Measurements from ENCODE around the gene FGFR3. TPM values are rescaled to one million over a fixed set of nuclear protein-coding genes. Genes with fewer than 3 reads are reported as not detected.
A peak's percentile ranks its signal among the peaks of the same experiment; 100 is the strongest.

FGFR3 gene
- total RNA-seq, 4 donors from 2014 or later, result 438 to 805 (median 489) TPM

- intact Hi-C loops (cut with DNase I; ENCODE audit: low total_unique reads), result no loop called here
- no peak overlapping the region for H3K4me3 ChIP-seq (ENCODE audit: low read depth, poor library complexity, severe bottlenecking)
- 41 to 45% methylated on average over 1 of the region's 1 CpG for WGBS, 2 donors
- TF ChIP-seq CTCF (IDR thresholded peaks at IDR 0.05) (no peak), POLR2A (IDR thresholded peaks at IDR 0.05) (no peak)
- DNase-seq (ENCODE audit: low spot score in 2 of 2), result no peak
These were observed 61.7 kb downstream of the FGFR3 start for GRCh38 chr4:1854752-1855151.

- H3K4me3 ChIP-seq (ENCODE audit: low read depth, poor library complexity, severe bottlenecking), result peak overlapping the region; percentile 69
- TF ChIP-seq CTCF (IDR thresholded peaks at IDR 0.05), result no peak
- TF ChIP-seq POLR2A (IDR thresholded peaks at IDR 0.05), result no peak
- WGBS, 2 donors, result 1% methylated on average over 22 to 68 of the region's 92 CpGs
- intact Hi-C loops (cut with DNase I; ENCODE audit: low total_unique reads), result no loop called here
- no peak for DNase-seq (ENCODE audit: low spot score in 2 of 2)
These were observed 62.4 kb downstream of the FGFR3 start for GRCh38 chr4:1855333-1856070.

GRCh38 chr4:1856071-1856942 is 63.2 kb downstream of the FGFR3 start, which contains the start of gene LETM1:
LETM1 (minus strand) TSS chr4:1856156; CDS start chr4:1855950, 206 bp downstream.
- DNase-seq (ENCODE audit: low spot score in 2 of 2), result peak; percentile 93 to 99
- TF ChIP-seq POLR2A (IDR thresholded peaks at IDR 0.05), result peak in 1 of 2 donors; percentile 47
- TF ChIP-seq CTCF (IDR thresholded peaks at IDR 0.05), result no peak
- intact Hi-C loops (cut with DNase I; ENCODE audit: low total_unique reads), result no loop called here
- WGBS, 2 donors, result 0 to 1% methylated on average over 22 to 40 of the region's 107 CpGs
- H3K4me3 ChIP-seq (ENCODE audit: low read depth, poor library complexity, severe bottlenecking), result peak within 1 kb of the TSS; percentile 69

GRCh38 chr4:1856943-1857699 is 64.0 kb downstream of the FGFR3 start:
- 28 to 32% methylated on average over 15 to 23 of the region's 32 CpGs for WGBS, 2 donors
- intact Hi-C loops (cut with DNase I; ENCODE audit: low total_unique reads), result no loop called here
- no peak for DNase-seq (ENCODE audit: low spot score in 2 of 2)
- H3K4me3 ChIP-seq (ENCODE audit: low read depth, poor library complexity, severe bottlenecking), result peak overlapping the region; percentile 63
- no peak for TF ChIP-seq CTCF (IDR thresholded peaks at IDR 0.05)

DNA sequence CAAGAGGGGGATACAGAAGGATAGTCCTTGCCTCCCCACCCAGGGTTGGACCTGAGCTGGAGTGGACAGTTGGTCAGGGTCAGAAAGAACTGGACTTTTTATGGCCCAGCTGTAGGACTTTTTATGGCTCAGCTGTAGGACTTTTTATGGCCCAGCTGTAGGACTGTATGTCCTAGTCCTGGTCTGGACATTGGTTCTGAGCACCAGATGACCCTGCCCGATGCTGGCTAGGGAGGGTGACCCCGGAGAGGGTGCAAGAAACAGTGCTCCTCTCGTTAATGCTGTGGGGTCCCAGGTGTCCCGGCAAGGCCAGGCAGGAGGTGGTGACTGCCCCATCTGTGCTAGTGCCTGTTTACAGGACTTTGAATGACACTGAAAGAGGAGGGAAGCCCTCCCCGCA is 64.8 kb downstream of the FGFR3 start:
- H3K4me3 ChIP-seq (ENCODE audit: low read depth, poor library complexity, severe bottlenecking), result no peak overlapping the region
- TF ChIP-seq POLR2A (IDR thresholded peaks at IDR 0.05), result no peak
- TF ChIP-seq CTCF (IDR thresholded peaks at IDR 0.05), result no peak
- 70 to 83% methylated on average over 4 to 5 of the region's 5 CpGs for WGBS, 2 donors
- no peak for DNase-seq (ENCODE audit: low spot score in 2 of 2)
- intact Hi-C loops (cut with DNase I; ENCODE audit: low total_unique reads), result no loop called here

Other genes with a start within 250 kb of the FGFR3 start
- 1 to 10 TPM; 1.2 to 7.5 (median 3.7) TPM for gene FAM53A, start 109.0 kb upstream of the FGFR3 start, total RNA-seq
- 10 to 100 TPM; 45.8 to 66.9 (median 59.4) TPM for gene SLBP, start 81.0 kb upstream of the FGFR3 start, total RNA-seq
- 10 to 100 TPM; 31.0 to 62.0 (median 57.6) TPM for gene TMEM129, start 72.0 kb upstream of the FGFR3 start, total RNA-seq
- gene TACC3, start 71.8 kb upstream of the FGFR3 start, total RNA-seq, result 10 to 100 TPM in 1 of 4 donors, 1 to 10 TPM in 3; 6.1 to 10.0 (median 7.9) TPM
- 10 to 100 TPM; 27.2 to 49.9 (median 39.0) TPM for gene LETM1, start 62.9 kb downstream of the FGFR3 start, total RNA-seq
- 10 to 100 TPM; 17.3 to 23.6 (median 19.4) TPM for gene NSD2, start 78.1 kb downstream of the FGFR3 start, total RNA-seq
- 10 to 100 TPM; 29.3 to 45.3 (median 35.7) TPM for gene NELFA, start 215.7 kb downstream of the FGFR3 start, total RNA-seq